ENCODE measurements around the gene ABCA13.

Gene ABCA13

DNA sequence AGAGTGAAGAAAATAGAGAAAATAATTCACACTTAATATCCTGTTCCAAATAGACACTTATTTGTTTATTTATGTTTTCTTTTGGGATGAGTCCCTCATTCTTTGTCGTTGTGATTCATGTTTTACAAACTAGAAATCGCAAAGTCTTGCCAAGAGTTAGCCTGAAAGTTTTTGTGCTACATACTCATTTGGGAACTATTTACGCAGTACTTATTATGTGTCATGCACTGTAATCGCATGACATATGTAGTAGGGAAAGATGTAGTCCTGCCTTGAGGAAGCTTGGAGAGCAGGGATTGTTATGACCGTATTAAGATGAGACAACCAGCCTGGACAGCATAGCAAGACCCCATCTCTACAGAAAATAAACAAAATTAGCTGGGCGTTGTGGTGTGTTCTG, 189.3 kb downstream of the ABCA13 start:
- no peak for DNase-seq (ENCODE audit: low read depth in 1 of 2, low spot score in 1 of 2)

DNA sequence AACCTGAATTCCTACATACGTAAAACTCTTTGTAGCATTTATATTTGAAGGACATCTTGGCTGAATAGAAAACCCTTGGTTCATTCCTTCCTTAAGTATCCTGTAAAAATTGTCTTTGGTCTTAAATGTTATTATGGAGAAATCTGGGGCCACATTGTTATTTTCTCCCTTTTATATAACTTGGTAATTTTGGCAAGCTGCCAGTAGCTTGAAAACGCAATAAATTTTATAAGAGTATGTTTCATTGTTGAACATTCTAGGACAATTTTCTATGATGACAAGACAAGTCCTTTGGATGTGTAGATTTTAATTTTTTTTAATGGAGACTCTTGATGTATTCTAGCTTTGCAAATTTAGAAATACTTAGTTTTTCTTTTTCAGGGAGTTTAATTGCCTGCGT, 191.9 kb downstream of the ABCA13 start:
- no peak for DNase-seq (ENCODE audit: low read depth in 1 of 2, low spot score in 1 of 2)

DNA sequence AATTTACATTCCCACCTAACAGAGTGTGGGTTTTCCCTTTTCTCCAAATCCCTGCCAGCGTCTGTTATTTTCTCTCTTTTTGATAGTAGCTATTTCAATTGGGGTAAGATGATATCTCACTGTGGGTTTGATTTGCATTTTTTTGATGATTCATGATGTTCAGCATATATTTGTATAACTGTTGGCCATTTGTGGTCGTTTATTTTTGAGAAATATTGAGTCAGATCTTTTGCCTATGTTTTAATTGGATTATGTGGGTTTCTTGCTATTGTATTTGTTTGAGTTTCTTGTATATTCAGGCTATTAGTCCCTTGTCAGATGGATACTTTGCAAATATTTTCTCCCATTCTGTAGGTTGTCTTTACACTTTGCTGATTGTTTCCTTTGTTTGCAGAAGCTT, 193.8 kb downstream of the ABCA13 start:
- no peak for DNase-seq (ENCODE audit: low read depth in 1 of 2, low spot score in 1 of 2)

DNA sequence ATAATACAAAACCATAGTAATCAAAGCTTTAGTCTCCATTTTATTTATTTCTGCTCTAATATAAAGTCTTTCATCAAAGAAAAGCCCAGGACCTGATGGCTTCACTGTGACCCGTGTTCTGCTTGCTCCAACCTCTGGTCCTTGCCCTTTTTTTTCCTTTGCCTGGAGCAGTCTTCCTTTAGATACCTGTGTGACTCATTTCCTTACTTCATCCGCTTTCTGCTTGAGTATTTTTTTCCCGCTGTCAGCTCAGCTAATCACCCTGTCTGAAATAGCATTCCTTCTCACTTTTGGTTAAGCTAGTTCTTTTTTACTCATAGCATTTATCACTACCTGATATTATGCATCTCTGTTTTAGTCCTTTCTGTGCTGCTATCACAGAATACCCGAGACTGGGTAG, 194.8 kb downstream of the ABCA13 start:
- DNase-seq (ENCODE audit: low read depth in 1 of 2, low spot score in 1 of 2), result no peak

DNA sequence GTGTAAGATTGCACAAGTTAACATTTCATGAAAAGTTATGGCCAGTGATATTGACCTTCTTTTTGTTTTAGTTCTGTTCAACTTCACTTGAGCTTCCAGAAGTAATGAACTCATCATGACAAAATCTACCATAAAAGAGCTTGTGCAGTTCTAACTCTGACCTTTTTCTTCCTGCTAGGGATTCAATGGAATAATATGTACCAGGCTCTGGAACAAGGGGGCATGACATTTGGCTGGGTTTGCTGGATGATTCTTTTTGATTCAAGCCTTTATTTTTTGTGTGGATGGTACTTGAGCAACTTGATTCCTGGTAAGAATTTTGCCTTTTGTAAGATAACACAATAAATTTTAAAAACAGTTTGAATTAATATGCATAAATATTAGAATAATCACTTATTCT, 205.0 kb downstream of the ABCA13 start:
- DNase-seq (ENCODE audit: low read depth in 1 of 2, low spot score in 1 of 2), result no peak

DNA sequence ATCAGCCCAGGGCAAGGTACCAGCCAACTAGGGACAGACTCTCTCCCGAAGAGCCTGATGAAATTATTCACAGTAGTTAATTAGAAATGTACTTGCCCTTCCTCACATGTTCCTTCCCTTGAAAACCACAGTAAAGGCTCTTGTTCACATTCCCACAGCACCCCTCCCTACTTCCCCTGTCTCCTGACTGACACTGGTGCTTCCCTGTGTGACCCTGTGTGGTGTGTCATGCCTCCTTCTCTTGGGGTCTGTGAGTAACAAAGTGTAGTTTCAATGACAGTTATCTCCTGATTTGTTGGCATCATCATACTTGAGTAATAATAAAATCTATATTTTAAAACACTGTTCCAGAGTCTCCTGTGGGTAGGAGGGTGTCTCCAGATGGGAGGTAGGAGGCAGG, 209.7 kb downstream of the ABCA13 start:
- no peak for DNase-seq (ENCODE audit: low read depth in 1 of 2, low spot score in 1 of 2)

DNA sequence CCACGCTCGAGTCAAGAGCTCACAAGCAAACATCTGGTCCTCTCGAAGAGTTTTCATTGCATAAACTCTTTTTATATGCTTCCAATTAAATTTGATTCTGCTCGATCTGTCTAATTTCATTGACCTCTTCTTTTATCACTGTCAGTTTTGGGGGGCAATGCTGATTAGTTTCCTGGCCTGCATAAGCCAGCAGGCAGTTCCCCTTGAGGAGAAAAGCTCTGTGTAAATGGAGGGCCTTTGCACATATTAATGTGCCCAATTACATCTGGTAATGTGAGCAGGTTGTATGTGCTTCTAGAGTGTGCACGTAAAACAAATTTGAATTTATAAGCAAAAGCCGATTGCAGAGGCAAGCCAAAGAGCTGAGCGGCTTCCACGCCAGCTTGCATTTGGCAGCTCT, 210.3 kb downstream of the ABCA13 start:
- no peak for DNase-seq (ENCODE audit: low read depth in 1 of 2, low spot score in 1 of 2)

DNA sequence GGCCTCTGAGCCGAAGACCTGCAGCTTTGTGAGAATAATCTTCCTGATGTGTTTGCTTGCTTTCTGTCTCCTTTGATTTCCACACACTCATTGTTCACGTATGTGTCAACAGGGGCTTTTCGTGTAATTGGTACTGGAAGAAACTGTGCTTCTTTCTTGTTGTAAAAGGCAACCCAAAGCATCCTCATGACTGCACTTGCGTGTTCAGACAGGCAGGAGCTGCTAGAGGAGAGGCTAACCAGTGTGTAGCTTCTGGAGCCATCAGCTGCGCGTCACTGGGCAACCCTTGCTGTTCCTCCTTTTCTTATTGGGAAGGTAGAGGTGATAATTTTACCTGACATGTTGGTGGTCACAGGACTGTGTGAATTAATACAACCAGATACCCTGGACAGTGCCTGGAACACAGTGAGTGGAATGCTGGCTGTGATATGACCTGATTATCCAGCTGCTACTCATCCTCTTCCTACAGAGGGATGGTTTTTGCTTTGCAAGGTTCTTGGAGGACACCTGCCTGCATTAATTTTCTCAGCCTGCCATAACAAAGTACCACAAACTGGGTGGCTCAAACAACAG, 213.0 kb downstream of the ABCA13 start:
- DNase-seq (ENCODE audit: low read depth in 1 of 2, low spot score in 1 of 2), result no peak

DNA sequence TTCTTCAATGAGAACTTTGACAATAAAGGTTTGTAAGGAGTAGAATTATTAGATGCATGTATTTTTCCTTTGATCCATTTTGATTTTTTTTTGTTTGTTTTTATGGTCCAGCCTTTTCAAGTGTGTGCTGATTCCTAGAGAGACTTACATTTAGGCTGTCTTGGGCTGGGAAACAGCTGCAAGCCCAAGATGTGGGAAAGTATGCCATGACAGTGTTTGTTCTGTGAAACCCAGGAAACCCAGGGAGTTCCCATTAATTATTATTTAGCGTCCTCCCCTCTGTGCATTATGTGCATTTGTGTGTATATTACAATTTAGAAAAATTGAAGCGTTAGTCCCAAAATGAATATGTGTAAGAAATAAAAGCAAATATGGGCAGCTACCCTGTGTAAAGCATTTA, 216.7 kb downstream of the ABCA13 start:
- no peak for DNase-seq (ENCODE audit: low read depth in 1 of 2, low spot score in 1 of 2)

DNA sequence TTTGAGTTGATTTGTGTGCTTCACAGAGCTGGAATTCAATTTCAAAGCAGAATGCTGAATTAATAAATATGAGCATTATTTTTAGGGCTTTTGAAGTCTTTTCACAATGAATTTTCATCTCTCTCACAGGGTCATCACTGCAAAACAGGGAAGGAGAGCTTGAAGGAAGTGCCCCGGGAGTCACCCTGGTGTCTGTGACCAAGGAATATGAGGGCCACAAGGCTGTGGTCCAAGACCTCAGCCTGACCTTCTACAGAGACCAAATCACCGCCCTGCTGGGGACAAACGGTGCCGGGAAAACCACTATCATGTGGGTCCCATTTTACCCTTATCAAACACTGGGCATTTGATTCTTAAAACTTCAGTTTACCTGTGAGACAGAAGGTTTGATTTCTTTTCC, 217.7 kb downstream of the ABCA13 start:
- no peak for DNase-seq (ENCODE audit: low read depth in 1 of 2, low spot score in 1 of 2)

DNA sequence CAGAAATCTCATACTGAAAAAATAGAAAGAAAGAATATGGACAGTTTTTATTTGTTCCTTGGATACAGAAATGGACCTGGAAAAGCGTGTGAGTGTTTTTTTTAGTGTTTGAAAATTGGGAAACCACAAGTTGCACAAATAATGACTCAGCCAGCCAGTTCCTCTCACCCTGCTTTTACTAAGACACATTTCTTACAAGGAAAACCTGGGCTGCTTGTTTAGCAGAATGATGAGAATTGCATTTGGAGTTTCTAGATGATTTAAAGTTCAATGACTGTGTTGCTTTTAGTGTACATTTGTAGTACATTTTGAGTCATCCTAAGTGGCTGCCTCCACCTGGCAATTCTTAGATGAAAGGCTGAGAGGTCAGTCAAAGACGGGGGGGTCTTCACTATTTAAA, 218.7 kb downstream of the ABCA13 start:
- DNase-seq (ENCODE audit: low read depth in 1 of 2, low spot score in 1 of 2), result no peak

DNA sequence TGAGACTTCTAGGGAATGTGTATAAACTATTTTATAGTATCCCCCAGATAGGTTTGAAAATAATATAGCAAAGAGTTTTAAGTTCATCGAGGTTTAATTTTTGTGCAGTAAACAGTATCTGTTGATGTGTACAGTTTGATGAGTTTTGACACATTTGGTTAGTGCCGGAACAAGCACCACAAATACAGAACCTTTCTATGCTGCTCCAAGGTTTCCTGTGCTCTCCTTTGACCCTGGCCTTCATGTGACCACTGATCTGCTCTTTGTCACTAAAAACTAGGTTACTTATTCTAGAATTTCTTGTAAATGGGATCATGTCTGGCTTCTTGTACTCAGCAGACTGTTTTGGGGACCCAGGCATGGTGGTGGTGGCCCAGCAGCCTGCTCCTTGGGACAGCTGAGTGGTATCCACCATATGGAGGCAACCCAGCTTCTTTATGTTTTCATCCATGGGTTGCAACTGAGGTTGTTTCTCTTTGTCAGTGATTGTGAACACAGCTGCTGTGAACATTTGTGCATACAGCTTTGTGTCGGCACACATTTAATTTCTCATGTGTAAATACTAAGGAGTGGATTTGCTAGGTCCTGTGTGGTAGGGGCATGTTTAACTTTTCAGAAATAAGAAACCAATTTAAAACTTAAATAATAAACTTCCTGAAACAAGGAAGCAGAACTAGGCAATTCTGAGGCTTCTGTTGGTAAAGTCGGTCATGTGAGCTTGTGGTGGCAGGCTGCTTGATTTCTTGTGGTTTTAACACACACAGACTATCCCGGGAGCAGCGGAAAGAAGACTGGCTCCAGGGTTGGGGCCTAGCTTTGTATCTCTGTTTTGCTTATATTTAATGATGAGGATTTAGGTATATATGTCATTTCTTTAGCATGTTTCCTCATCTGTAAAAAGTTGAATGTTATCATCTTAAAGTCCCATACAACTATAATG, 219.4 kb downstream of the ABCA13 start:
- no peak for DNase-seq (ENCODE audit: low read depth in 1 of 2, low spot score in 1 of 2)

DNA sequence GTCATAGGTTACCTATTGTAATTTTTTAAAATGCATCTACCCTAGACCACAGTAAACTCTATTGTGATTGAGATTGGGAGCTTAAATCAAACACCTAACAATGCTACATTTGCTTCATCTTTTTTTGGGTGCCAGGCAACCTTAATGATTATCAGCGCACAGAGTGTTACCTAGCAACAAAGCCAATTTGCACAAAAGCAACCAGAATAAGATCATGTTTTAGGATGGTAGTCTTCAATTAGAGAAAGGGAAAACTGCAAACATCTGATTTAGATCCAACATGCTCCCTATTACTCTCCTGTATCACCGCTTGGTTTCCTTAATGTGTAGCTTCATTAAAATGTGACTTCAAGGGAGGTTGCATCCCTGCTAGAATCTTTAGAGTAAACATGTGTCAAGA, 226.9 kb downstream of the ABCA13 start:
- no peak for DNase-seq (ENCODE audit: low read depth in 1 of 2, low spot score in 1 of 2)

DNA sequence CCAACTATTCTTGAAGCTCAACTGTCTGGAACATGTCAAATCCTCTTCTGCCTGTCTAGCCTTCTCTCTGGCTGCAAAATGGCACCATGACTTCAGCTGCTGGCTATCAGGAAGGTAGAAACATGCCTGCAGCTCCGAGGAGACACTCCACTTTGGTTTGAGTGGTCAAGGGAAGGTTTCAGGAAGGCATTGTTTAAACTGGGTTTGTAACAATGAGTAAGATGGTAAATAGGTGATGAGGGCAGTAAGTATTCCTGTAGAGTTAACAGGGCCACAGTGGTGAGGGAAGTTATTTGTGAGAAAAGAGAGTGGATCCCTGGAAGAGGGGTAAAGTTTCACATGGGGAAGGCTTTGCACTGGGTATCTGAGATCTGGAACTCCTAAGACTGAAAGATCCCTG, 231.5 kb downstream of the ABCA13 start:
- DNase-seq (ENCODE audit: low read depth in 1 of 2, low spot score in 1 of 2), result no peak

DNA sequence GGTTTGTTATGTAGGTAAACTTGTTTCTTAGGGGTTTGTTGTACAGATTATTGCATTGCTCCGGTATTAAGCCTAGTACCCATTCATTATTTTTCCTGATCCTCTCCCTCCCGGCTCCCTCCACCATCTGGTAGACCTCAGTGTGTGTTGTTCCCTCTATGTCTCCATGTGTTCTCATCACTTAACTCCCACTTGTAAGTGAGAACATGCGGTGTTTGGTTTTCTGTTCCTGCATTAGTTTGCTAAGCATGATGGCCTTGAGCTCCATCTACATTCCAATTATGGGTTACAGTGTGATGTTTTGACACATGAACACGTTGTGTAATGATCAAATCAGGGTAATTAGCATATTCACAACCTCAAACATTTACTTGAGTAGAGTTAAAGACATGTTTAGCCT, 237.5 kb downstream of the ABCA13 start:
- DNase-seq (ENCODE audit: low read depth in 1 of 2, low spot score in 1 of 2), result no peak

DNA sequence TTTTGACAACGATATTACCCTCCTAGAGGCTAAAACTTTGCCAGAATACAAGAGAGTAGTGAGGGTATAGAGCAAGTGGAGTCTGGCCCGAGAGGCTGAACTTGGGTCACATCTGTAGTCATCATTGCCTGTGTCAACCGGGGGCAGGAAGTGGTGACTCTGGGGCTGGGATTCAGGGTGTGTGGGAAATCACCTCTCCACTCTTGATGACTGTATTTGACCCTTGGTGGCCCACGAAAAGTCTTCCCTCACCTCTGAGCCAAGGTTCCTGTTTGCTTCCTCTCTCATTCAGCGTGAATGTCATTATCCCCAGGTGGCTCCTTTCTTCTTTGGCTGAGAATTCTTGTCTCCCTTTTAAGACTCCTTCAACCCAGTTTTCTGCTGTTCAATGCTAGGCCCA, 240.4 kb downstream of the ABCA13 start:
- DNase-seq (ENCODE audit: low read depth in 1 of 2, low spot score in 1 of 2), result no peak

DNA sequence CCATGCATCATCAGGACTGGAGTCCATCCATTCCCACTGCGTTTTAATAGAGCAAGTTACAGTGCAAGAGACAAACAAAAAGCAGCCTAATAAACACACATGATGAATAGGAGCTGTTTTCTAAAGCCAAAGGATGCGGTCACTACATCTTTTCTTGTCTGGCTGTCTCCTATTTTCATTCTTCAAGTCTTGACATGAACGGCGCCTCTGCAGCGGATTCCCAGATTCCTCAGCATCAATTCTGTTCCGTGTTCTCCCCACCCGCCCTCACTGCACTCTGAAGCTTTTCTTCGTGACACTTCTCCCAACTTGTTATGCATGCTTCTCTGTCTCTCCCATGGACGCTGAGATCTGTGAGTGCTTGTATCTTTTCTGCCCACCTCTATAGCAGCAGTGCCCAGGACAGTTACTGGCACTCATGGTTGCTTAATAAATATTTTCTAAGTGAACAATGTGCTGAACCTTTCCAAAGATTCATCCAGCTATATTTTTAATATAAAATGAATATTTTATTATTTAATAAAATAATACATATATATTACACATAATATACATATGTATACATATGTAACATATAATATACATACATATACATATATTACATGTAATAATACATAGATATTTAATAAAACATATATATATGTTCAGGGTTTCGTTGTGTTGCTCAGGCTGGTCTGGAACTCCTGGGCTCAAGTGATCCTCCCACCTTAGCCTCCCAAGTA, 242.9 kb downstream of the ABCA13 start:
- no peak for DNase-seq (ENCODE audit: low read depth in 1 of 2, low spot score in 1 of 2)

DNA sequence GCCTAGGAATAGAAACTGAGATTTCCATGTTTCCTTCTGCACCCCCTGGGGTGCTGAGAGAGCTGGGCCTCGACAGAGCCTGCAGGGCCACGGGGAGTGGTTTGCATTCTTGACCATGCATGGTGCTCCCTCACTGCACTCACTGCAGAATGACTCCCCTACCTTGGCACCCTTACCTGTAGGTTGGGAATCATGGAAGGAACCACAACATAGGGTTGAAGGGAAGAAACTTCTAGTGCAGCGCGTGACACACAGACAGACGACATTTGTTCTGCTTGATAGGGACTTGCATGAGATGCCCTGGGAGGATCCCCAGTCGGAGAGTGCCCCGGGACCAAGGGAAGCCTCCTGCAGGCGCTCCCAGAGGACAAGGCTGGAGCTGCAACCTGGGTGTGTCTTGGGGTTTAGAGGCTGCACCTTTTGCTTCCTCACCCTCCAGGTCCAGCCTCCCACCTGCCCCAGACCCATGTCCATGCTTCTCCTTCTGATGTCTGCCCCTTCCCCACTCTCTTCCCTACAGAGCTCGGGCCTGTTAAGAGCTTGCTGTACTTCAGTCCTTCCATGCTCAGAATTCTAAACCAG, 245.2 kb downstream of the ABCA13 start:
- DNase-seq (ENCODE audit: low read depth in 1 of 2, low spot score in 1 of 2), result no peak

DNA sequence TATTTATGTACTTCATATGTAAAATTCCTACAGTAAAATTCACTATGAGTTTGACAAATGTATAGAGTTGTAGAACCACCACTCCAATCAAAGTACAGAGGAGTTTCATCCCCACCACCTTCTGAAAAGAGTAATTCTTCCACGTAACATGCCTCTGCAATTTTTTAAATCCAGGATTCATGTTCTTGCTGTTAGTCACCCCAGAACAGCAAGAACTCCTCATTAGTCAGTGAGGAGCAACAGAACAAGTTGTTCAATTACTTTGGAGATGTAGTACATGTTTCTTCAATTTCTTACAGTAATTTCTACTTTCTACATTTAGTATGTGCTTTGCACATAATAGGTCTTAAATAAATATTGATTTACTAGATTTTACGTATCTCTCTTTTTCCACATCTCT, 248.1 kb downstream of the ABCA13 start:
- DNase-seq (ENCODE audit: low read depth in 1 of 2, low spot score in 1 of 2), result no peak

DNA sequence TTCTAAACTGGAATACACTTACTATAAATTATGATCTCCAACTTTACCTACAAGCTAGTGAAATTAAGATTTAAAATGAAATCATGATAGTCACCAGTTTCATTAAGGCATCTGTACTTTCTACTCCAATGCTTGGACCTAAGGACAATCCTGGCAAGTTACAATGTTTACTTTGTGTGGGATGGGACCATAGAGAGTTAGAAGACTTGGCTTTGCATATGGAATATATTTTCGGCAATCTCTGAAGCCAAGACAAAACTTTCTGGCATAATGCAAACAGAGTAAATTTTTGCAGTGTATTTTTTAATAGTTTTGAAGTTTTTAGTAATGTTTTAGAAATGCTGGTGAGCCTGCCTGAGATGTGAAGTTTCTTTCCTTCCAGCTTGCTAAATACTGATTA, 248.9 kb downstream of the ABCA13 start:
- no peak for DNase-seq (ENCODE audit: low read depth in 1 of 2, low spot score in 1 of 2)

DNA sequence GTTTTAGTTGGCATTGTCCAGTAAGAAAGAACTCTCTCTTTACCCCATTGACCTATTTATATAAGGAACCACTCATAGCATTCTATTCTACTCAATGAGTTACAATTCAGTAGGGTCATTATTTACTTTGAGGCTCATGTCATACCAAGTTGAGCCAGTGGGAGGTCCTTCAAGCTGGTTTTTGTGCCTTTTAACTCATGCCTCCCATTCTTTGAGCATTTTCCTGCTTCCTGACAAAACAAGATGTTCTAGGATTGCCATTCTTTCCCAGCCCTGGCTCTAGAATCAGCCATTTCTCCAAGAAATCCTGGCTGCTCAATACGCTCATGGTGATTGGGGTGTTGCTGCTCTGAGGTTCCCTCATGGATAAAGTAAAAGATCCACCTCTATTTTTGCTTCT, 250.1 kb downstream of the ABCA13 start:
- DNase-seq (ENCODE audit: low read depth in 1 of 2, low spot score in 1 of 2), result no peak

DNA sequence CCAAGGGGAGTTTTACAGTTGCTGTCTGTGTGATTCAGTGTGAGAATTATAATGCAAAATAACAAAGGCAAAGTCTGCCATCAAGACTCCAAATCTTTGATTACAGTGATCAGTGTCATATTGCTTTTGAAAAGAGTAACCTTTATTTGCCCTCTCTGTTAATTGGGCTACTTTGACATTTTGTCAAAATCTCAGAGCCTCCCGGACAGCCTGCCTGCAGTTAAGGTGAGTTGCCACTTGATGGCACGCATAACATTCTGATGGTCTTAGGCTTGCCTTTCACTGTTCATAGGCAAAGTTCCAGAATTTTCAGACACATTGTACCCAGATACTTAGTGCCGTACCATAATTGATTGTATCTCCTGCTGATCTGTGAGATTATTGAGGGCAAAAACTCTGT, 253.5 kb downstream of the ABCA13 start:
- DNase-seq (ENCODE audit: low read depth in 1 of 2, low spot score in 1 of 2), result no peak
